NCI-H1105 treated with DMSO at 0.1 percent for 48 hours (cell line): ENCODE measurements around the gene NCKAP5L.
"Not testable (repeated sequence)": the region's sequence is repeated elsewhere in the genome, so short reads cannot be mapped to it uniquely, and the experiment has no call there.

Experiments used
- DNase-seq: peaks from one replicate; lab custom pipeline; 2025; lab: John Stamatoyannopoulos, UW

NCKAP5L gene

DNA sequence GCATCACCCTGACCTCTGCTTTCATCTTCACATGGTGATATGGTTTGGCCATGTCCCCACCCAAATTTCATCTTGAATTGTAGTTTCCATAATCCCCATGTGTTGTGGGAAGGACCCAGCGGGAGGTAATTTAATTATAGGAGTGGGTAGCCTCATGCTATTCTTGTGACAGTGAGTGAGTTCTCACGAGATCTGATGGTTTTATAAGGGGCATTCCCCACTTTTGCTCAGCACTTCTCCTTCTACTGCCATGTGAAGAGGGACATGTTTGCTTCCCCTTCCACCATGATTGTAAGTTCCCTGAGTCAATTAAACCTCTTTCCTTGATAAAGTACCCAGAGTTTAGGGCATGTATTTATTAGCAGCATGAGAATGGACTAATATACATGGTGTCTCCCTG is 48.6 kb downstream of the NCKAP5L start:
- no peak for DNase-seq

DNA sequence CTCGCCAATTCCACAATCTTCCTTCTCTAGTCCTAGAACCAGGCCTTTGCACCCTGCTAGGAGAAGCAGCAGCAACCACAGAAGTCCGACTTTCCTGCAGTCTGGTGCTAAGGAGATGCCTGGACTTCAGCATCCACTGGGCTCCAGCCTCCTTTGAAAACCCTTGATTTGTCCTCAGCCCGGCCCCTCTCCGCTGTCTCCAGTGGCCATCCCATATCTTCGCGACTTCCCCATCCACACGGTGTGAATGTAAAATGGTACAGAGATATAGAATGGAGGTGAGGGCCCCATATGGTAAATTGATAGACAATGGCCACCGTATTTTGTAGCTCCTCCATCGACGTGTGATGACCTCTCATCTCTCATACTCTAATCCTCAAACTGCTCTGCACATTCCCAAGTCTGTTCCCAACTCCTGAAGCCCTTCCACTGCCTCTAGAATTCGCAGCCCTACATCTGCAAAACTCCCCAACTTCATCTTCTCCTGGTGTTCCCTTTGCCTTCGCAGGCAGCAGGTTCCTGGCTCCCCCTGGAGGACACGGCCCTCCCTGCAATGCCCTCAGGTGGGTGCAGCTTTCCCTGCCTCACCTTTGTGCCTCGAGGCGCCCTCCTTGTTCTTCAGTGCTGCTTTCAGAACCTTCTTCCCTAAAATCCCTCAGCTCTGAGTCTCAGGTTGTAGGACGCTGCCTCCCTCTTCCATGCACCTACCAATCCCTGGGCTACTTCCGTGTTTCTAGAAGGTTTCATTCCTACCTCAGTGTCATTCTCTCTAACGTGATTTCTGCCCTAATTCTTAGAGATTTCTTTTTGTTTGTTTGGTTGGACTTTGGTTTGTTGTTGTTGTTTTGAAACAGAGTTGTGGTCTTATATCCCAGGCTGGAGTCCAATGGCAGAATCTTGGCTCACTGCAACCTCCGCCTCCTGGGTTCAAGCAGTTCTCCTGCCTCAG is 50.1 kb downstream of the NCKAP5L start:
- peak; percentile 7 for DNase-seq

DNA sequence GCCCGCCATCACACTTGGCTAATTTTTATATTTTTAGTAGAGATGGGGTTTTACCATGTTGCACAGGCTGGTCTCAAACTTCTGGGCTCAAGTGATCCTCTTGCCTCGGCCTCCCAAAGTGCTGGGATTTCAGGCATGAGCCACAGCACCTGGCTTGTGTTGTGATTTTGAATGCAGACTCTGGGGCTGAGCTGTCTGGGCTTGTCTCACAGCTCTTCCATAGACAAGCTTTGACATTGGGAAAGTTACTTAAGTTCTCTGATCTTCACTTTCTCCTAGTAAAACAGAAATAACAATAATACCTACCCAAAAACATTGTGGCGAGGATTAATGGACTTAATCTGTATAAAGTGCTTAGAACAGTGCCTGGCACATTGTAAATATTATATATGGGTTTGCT is 50.9 kb downstream of the NCKAP5L start:
- DNase-seq: no peak

DNA sequence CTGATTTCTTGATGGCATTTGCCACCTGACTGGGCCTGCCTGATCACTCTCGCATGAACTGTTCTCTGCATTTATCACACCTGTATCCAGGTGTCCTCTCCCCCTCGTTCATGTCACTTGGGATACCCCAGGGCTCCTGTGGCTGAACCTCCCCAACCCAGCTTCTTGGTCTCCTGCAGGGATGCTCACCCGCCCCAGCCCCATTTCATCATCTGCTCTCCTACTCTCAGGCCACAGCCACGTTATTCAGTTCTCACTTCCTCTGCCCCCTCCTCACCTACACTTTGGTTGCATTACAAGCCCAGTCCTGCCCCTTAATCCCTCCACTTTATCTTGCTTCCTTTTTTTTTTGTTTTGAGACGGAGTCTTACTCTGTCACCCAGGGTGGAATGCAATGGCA is 51.4 kb downstream of the NCKAP5L start:
- DNase-seq: no peak

DNA sequence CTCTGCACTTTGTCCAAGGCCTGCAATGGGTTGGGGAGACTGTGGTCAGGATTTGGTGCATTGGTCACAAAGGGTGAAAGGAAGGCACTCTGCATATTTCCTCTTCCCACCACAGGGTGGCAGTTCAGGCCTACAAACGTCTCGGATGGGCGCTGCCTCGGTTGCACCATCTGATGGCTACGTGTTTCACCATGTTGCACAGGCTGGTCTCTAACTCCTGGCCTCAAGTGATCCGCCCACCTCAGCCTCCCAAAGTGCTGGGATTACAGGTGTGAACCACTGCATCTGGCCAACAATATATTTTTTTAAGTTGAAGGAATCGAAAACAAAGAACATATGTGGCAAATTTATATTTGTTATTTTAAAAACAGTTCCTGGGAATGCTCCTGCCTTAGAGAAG is 51.8 kb downstream of the NCKAP5L start:
- peak; percentile 2 for DNase-seq

DNA sequence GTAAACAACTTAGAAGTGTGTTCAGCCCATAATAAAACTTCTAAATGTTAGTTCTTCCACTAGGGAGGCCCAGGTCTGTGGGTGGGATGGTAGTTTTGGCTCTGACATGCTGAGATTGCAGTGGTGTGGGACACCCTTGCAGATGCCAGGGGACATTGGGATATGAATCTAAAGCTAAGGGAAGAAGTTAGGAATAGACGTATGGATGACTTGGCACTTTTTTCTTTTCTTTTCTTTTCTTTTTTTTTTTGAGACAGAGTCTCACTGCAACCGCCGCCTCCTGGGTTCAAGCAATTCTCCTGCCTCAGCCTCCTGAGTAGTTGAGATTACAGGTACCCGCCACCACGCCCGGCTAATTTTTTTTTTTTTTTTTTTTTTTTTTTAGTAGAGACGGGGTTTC is 55.1 kb downstream of the NCKAP5L start:
- not testable (repeated sequence) for DNase-seq

DNA sequence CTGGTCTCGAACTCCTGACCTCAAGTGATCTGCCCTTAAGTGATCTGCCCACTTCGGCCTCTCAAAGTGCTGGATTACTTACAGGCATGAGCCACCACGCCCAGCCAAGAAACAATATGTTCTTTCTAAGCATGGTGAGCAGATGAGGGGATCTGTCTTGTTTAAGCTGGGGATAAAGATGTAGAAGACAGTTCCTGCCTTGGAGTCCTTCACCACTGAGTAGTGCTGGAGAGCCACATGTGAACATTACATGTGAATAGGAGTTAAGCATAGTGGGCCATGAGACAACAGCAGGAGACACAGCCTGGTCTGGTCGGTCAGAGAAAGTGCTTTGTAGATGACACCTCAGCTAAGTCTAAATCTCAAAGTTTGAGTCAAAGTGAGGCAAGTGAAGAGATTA is 60.9 kb downstream of the NCKAP5L start:
- no peak for DNase-seq

DNA sequence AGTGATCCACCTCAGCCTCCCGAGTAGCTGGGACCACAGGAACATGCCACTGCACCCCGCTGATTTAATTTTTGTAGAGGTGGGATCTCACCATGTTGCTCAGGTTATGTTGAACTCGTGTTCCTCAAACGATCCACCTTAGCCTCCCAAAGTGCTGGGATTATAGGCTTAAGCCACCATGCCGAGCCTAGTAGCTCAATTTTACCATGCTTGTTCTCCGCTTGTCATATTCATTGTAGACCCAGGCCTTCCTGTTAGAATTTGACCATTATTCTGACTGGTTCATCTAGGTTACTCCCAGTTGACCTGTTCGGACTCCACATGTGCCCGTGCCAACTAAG is 62.1 kb downstream of the NCKAP5L start:
- DNase-seq: no peak

DNA sequence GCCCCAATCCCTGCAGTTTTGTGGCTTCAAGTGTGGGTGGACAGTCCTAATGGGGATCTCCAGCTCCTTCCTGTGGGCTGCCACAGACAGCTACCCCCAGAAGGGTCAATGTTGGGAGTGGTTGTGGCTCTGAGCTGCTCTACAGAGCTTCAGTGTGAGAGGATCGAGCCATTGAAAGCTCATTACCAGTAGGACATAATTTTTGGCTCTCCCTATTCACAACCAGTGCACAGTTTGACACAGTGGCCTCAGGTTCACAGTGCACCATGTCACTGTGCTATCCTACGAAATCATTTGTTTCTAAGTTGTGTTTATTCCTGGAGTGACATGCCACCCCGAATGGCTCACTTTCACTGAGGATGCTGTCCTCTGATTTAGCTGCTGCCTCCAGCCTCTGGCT is 64.1 kb downstream of the NCKAP5L start:
- DNase-seq: no peak

DNA sequence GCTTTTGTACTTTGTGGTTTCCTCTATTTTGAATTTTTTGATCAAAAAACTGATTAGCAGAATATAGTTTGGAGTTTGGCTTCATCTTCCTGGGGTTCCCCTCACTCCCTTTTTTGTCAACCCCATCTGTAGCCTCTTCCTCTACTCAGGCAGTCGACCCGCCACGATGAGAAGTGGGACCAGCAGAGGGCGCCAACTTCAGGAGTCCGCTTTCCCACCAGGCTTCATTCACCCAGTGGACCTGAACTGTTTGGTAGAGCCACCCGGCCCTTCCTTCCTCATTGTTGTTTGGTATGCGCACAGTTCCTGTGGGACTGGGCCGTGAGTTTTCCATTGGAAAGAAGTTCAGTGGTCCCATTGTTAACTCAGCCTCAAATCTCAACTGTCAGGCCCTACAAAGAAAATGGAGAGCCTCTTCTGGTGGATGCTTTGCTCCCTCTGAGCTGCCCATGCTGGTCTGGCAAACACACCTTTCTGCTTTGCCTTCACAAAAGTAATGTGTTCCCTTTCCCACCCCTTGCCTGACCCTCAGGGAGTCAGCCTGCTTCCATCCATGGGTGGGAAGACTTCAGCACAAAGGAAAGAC is 65.1 kb downstream of the NCKAP5L start:
- no peak for DNase-seq

DNA sequence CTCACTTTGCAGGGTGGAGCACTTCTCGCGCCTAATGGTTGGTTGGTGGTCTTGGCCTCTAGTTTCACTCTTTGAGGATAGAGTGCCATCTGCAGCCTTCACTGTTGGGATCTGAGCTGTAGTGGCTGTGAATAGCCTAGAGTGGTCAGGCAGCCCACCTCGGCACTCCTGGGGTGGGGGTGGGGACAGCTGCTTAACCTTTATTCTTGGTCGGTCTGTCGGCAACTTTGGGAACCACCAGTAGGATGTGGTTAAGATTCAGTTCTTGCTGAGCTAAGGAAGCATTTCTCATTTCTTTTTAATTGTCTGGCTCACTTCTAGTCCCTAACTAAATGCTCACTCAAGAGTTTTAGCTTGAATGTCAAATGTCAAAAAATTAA is 65.8 kb downstream of the NCKAP5L start:
- DNase-seq: no peak

DNA sequence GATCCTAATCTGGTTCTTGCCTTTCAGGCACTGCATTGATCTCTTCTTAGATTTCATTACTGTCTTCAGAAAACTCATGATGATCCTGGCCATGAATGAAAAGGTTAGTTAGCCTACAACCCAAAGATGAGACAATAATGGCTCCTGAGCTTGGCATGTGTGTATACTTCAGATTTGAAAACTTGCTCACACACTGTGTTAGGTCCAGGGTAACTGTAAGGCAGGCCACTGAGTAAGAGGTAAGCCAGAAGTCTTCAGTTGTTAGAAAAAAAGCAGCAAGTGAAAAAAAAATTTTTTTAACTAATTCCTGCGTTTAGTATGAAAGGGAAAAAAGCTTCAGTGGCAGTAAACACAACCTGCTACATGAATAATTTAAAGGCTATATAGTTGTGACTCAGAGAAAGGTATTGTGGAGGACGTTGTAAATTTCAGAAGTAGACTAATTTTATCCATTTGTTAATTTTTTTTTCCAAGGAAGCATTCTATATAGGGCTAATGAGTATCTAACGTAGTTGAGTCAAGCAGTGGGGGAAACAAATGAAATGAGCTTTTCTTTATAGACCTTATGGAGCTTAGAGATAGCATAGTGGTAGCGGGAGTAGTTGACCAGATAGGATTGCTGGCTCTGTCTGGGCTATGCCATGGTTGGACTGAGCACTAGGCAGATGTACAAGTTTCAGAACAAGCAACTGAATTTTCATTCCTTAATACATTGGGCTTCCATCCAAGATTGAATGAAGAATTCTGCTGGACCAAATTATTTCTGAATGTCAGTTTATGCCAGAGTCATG is 66.3 kb downstream of the NCKAP5L start:
- no peak for DNase-seq

DNA sequence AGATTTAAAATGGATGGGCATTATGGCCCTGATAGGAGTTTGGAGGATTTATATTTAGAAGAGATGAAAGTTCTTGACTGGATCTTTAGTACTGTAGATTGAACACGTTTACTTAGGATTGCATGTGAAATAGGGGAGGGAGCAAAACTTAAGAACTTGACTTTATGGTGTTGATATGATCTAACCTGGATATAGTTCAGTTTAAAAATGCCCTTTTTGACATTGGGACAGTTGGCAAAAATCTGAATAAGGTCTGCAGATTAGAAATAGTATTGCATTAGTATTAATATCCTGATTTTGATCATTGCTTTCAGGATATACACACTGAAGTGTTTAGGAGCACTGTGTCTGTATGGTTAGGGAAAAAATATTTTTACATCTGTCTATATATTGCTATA is 77.2 kb downstream of the NCKAP5L start:
- DNase-seq: no peak

DNA sequence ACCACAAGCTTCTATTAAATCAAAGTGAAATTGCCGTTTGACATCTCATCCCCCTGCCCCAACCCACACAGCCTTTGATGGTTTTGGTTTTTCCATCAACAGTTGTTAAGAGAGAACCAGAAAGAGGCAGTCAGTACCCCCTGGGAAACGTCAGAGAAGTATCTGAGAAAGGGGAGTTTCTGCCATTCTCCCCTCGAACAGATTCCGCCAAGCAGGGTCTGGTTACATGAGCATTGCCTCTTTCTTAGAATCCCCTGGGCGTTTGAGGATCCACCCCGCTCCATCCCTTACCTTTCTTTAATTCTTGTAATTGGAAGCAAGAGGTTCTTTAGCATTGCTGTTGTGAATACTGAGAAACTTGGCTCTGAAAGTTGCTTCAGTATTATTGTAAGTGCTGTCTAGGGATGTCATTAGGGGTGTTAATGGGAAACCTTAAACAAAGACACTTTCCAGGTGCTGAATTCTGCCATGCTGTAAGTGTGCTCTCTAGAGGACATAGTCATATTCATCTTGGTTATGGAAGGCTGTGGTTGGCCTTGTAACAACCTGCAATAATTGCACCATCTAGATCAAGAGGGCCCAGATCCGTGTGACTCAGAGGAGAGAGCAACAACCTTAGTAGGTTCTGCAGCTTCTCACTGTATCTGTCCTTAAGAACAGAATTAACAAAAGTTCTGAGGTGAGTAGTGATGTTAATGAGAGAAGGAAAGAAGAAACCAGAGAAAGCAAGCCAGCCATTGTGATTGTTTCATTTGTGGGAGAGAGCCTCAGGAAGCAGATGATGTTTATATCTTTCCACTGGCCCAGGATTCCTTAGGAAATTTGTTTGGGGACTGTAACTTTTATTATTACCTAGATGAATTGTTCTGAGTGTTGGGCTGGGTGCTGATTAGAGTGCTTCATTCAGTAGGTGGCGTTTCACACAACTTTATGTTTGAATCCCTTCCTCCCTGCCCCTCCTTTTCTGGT is 77.9 kb downstream of the NCKAP5L start:
- no peak for DNase-seq

DNA sequence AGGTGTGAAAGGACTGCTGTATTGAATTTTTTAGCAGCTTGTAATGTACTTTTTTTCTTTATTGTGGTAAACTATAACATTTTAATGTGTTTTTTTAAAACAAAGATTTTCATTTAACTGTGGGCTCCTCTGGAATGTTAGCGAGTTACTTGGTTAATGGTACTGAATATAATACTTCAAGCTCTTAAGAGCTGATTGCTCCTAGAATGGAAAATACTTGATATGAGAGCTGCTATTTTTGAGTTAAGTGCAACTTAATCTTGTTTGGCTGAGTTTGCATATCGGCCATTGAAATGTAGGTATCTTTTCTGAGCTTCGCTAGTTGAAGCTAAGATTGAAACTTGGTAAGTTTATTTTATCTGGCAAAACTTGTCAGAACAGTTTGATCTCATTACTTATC is 79.4 kb downstream of the NCKAP5L start:
- no peak for DNase-seq

DNA sequence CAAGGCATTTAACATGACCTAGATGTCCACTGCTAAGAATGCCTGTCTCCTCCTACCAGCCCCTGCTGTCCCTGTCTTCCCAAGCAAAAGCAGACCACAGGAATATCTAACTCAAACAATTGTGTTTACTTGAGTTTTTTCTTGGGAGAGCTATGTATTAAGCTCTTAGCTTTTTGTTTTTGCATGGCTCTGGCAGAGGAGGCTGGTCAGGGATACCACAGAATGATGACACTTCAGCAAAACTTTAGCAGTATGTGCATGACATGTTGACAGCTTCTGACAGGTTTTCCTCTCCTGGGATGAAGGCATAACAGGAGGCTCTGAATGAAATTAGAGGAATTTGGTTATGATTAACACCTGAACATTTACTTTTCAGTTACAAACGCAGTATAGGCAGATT is 79.9 kb downstream of the NCKAP5L start:
- no peak for DNase-seq

DNA sequence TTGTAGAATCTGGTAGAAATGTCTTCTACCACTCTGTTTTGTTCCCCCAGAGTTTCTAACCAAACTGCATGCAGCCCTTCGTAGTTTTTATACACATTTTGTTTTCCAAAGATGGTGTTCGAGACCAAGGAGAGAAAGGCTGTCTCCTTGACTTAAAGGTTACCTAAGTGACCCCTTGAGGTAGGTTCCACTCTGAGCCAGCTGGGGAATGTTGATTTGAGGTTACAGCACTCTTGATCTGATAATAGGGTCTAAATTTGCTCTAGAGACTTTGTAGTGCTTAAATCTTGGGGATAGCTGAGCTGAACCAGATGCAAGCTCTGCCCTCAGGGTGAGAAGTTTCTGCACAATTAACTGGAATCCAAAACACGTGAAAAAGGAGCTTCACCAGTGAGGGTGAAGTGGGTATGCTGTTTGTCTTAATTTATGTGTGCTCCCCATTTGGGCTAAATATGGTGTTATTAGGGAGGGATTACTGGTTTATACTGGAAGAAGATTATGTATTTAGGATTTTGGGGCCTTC is 83.8 kb downstream of the NCKAP5L start:
- no peak for DNase-seq

DNA sequence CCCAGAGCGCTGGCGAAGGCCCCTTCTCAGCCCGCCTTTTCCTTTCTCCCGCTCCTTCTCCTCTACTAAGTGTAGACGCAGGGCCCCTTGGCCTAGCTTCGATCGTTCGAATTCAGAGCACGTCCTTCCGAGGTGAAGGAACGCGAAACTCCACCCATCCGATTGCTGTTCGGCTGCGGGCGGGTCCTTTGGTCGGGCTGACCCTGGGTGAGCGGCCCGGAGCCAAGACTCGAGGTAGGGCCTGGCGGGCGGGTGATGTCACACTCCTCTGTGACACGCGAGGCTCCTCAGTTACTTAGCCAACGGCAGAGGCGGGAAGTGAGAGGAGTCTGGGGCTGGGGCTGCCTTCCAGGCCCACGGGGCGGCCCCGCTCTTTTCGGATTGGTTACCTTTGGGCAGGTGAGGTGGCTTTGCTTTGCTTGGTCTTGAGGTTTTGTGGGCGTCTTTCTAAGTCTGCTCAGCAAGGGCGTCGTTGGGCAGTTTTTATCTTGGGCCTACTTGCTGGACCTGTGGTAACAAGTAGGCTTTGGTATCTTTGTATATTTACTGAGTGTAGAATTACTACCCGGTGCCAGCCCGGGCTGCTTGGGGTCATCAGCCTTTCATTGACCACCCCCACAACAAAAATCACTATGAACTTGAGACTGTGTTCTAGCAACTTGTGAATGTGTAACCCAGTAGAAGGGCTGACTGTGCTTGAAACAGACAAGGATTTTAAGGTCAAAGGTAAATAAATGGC is 86.2 kb downstream of the NCKAP5L start:
- DNase-seq: peak; percentile 20
